ENCODE data around the gene MUCL3.
"Not testable (repeated sequence)": the region's sequence is repeated elsewhere in the genome, so short reads cannot be mapped to it uniquely, and the experiment has no call there.

Gene MUCL3

GRCh38 chr6:30914076-30914853 is 26.5 kb upstream of the MUCL3 start, which contains the start of gene VARS2:
Gene VARS2 (plus strand): TSS chr6:30914238. CDS start chr6:30914837, 599 bp downstream.
- H3K36me3 ChIP-seq (ENCODE audit: control insufficient read depth, insufficient read depth, low read length): peaks cover 68% of the 10 kb centered on the region
- peaks cover 18% of the 10 kb centered on the region for H3K4me1 ChIP-seq (ENCODE audit: control insufficient read depth, insufficient read depth, low read length)
- peak within 1 kb of the TSS; percentile 67 for H3K27ac ChIP-seq (ENCODE audit: low read depth, low read length)
- H3K9ac ChIP-seq (ENCODE audit: low read depth, low read length): peak within 1 kb of the TSS; percentile 67
- no peaks in the 10 kb centered on the region for H3K9me3 ChIP-seq (ENCODE audit: control insufficient read depth, insufficient read depth, low read length)
- H3K4me3 ChIP-seq (ENCODE audit: low read depth, low read length): peak within 1 kb of the TSS; percentile 83
- no peaks in the 10 kb centered on the region for H3K27me3 ChIP-seq (ENCODE audit: control insufficient read depth, insufficient read depth, low read length)

- Histone ChIP-seq H3K4me1 (ENCODE audit: control insufficient read depth, insufficient read depth, low read length) (peaks cover 18% of the 10 kb centered on the region), H3K36me3 (ENCODE audit: control insufficient read depth, insufficient read depth, low read length) (peaks cover 68% of the 10 kb centered on the region), H3K4me3 (ENCODE audit: low read depth, low read length) (peak overlapping the region; percentile 83), H3K9me3 (ENCODE audit: control insufficient read depth, insufficient read depth, low read length) (no peaks in the 10 kb centered on the region), H3K27me3 (ENCODE audit: control insufficient read depth, insufficient read depth, low read length) (no peaks in the 10 kb centered on the region), H3K27ac (ENCODE audit: low read depth, low read length) (no peak overlapping the region), H3K9ac (ENCODE audit: low read depth, low read length) (peak overlapping the region; percentile 67; the same call in 1 of the 2 replicates)
Measured at GRCh38 chr6:30914854-30915590, 25.8 kb upstream of the MUCL3 start.

DNA sequence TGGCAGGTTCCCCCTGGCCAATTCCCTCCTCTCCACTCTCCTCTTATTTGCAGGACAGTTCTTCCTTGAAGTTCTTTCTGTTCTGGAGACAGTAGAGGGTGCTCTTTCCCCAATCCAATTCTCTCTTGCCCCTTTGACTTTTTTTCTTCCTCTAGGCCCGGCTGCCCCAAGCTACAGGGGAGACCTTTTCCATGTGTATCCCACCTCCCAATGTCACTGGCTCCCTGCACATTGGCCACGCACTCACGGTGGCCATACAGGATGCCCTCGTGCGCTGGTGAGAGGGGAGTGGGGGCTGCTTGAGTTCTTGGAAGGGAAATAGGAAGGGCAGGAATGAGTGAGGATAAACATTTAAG is 25.2 kb upstream of the MUCL3 start:
- Histone ChIP-seq H3K4me3 (ENCODE audit: low read depth, low read length) (no peak overlapping the region; the same call in 1 of the 2 replicates), H3K9me3 (ENCODE audit: control insufficient read depth, insufficient read depth, low read length) (no peaks in the 10 kb centered on the region), H3K4me1 (ENCODE audit: control insufficient read depth, insufficient read depth, low read length) (peaks cover 18% of the 10 kb centered on the region), H3K36me3 (ENCODE audit: control insufficient read depth, insufficient read depth, low read length) (peaks cover 70% of the 10 kb centered on the region), H3K27me3 (ENCODE audit: control insufficient read depth, insufficient read depth, low read length) (no peaks in the 10 kb centered on the region), H3K9ac (ENCODE audit: low read depth, low read length) (no peak overlapping the region), H3K27ac (ENCODE audit: low read depth, low read length) (no peak overlapping the region)

GRCh38 chr6:30917041-30917440 is 23.7 kb upstream of the MUCL3 start:
- Histone ChIP-seq H3K36me3 (ENCODE audit: control insufficient read depth, insufficient read depth, low read length) (peaks cover 70% of the 10 kb centered on the region), H3K27ac (ENCODE audit: low read depth, low read length) (no peak overlapping the region), H3K4me3 (ENCODE audit: low read depth, low read length) (no peak overlapping the region), H3K4me1 (ENCODE audit: control insufficient read depth, insufficient read depth, low read length) (peaks cover 18% of the 10 kb centered on the region), H3K9ac (ENCODE audit: low read depth, low read length) (no peak overlapping the region), H3K9me3 (ENCODE audit: control insufficient read depth, insufficient read depth, low read length) (no peaks in the 10 kb centered on the region), H3K27me3 (ENCODE audit: control insufficient read depth, insufficient read depth, low read length) (no peaks in the 10 kb centered on the region)

GRCh38 chr6:30917487-30917886 is 23.3 kb upstream of the MUCL3 start:
- Histone ChIP-seq H3K9ac (ENCODE audit: low read depth, low read length) (no peak overlapping the region), H3K4me3 (ENCODE audit: low read depth, low read length) (no peak overlapping the region), H3K27me3 (ENCODE audit: control insufficient read depth, insufficient read depth, low read length) (no peaks in the 10 kb centered on the region), H3K9me3 (ENCODE audit: control insufficient read depth, insufficient read depth, low read length) (no peaks in the 10 kb centered on the region), H3K36me3 (ENCODE audit: control insufficient read depth, insufficient read depth, low read length) (peaks cover 70% of the 10 kb centered on the region), H3K27ac (ENCODE audit: low read depth, low read length) (no peak overlapping the region), H3K4me1 (ENCODE audit: control insufficient read depth, insufficient read depth, low read length) (peaks cover 18% of the 10 kb centered on the region)

- no peaks in the 10 kb centered on the region for H3K9me3 ChIP-seq (ENCODE audit: control insufficient read depth, insufficient read depth, low read length)
- no peak overlapping the region for H3K27ac ChIP-seq (ENCODE audit: low read depth, low read length)
- H3K4me3 ChIP-seq (ENCODE audit: low read depth, low read length): no peak overlapping the region
- H3K36me3 ChIP-seq (ENCODE audit: control insufficient read depth, insufficient read depth, low read length): peaks cover 71% of the 10 kb centered on the region
- H3K4me1 ChIP-seq (ENCODE audit: control insufficient read depth, insufficient read depth, low read length): peaks cover 12% of the 10 kb centered on the region
- H3K27me3 ChIP-seq (ENCODE audit: control insufficient read depth, insufficient read depth, low read length): no peaks in the 10 kb centered on the region
- H3K9ac ChIP-seq (ENCODE audit: low read depth, low read length): no peak overlapping the region
Measured at GRCh38 chr6:30918670-30919069, 22.1 kb upstream of the MUCL3 start.

GRCh38 chr6:30922447-30922852 is 18.3 kb upstream of the MUCL3 start:
- Histone ChIP-seq H3K27me3 (ENCODE audit: control insufficient read depth, insufficient read depth, low read length) (no peaks in the 10 kb centered on the region), H3K36me3 (ENCODE audit: control insufficient read depth, insufficient read depth, low read length) (peaks cover 83% of the 10 kb centered on the region), H3K27ac (ENCODE audit: low read depth, low read length) (no peak overlapping the region), H3K9ac (ENCODE audit: low read depth, low read length) (no peak overlapping the region), H3K4me1 (ENCODE audit: control insufficient read depth, insufficient read depth, low read length) (no peaks in the 10 kb centered on the region), H3K9me3 (ENCODE audit: control insufficient read depth, insufficient read depth, low read length) (no peaks in the 10 kb centered on the region), H3K4me3 (ENCODE audit: low read depth, low read length) (no peak overlapping the region)

- not testable (repeated sequence) for H3K27ac ChIP-seq (ENCODE audit: low read depth, low read length); H3K4me3 ChIP-seq (ENCODE audit: low read depth, low read length); H3K9me3 ChIP-seq (ENCODE audit: control insufficient read depth, insufficient read depth, low read length); H3K27me3 ChIP-seq (ENCODE audit: control insufficient read depth, insufficient read depth, low read length); H3K4me1 ChIP-seq (ENCODE audit: control insufficient read depth, insufficient read depth, low read length); H3K9ac ChIP-seq (ENCODE audit: low read depth, low read length)
- peaks cover 73% of the 10 kb centered on the region for H3K36me3 ChIP-seq (ENCODE audit: control insufficient read depth, insufficient read depth, low read length)
Measured at GRCh38 chr6:30924040-30924627, 16.6 kb upstream of the MUCL3 start.

GRCh38 chr6:30926644-30927043 is 14.1 kb upstream of the MUCL3 start:
- Histone ChIP-seq H3K4me3 (ENCODE audit: low read depth, low read length) (no peak overlapping the region), H3K36me3 (ENCODE audit: control insufficient read depth, insufficient read depth, low read length) (peaks cover 49% of the 10 kb centered on the region), H3K9me3 (ENCODE audit: control insufficient read depth, insufficient read depth, low read length) (peaks cover 3% of the 10 kb centered on the region; the same call in 1 of the 2 replicates), H3K27me3 (ENCODE audit: control insufficient read depth, insufficient read depth, low read length) (no peaks in the 10 kb centered on the region), H3K4me1 (ENCODE audit: control insufficient read depth, insufficient read depth, low read length) (no peaks in the 10 kb centered on the region), H3K27ac (ENCODE audit: low read depth, low read length) (no peak overlapping the region), H3K9ac (ENCODE audit: low read depth, low read length) (no peak overlapping the region)

- H3K36me3 ChIP-seq (ENCODE audit: control insufficient read depth, insufficient read depth, low read length): peaks cover 45% of the 10 kb centered on the region
- not testable (repeated sequence) for H3K4me3 ChIP-seq (ENCODE audit: low read depth, low read length); H3K27me3 ChIP-seq (ENCODE audit: control insufficient read depth, insufficient read depth, low read length); H3K4me1 ChIP-seq (ENCODE audit: control insufficient read depth, insufficient read depth, low read length); H3K9me3 ChIP-seq (ENCODE audit: control insufficient read depth, insufficient read depth, low read length); H3K9ac ChIP-seq (ENCODE audit: low read depth, low read length); H3K27ac ChIP-seq (ENCODE audit: low read depth, low read length)
Measured at GRCh38 chr6:30927080-30927479, 13.7 kb upstream of the MUCL3 start.

DNA sequence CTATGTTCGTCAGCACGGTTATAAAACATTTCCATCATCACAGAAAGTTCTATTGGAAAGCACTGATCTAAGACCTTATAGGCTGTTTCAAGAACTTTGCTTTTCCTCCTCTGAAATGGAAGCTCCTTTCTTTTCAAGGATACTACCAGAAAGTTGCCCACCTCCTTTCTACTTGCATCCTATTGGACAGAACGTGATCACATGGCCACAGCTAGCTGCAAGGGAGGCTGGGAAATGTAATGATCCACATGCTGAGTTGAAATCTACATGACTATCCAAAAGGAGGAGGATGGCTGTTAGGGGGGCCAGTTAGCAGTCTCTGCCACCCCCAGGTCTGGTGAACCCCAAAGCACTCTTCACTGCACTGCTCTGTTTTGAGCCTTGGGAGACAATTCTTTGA is 12.1 kb upstream of the MUCL3 start:
- Histone ChIP-seq H3K27ac (ENCODE audit: low read depth, low read length) (no peak overlapping the region), H3K36me3 (ENCODE audit: control insufficient read depth, insufficient read depth, low read length) (peaks cover 29% of the 10 kb centered on the region), H3K27me3 (ENCODE audit: control insufficient read depth, insufficient read depth, low read length) (no peaks in the 10 kb centered on the region), H3K9me3 (ENCODE audit: control insufficient read depth, insufficient read depth, low read length) (peaks cover 3% of the 10 kb centered on the region; the same call in 1 of the 2 replicates), H3K4me3 (ENCODE audit: low read depth, low read length) (no peak overlapping the region), H3K4me1 (ENCODE audit: control insufficient read depth, insufficient read depth, low read length) (no peaks in the 10 kb centered on the region), H3K9ac (ENCODE audit: low read depth, low read length) (no peak overlapping the region)
